Activated CD8-positive, alpha-beta memory T cell treated with anti-CD3 and anti-CD28 coated beads, Interleukin-2, amount 50 U/mL, for 24 hours (primary cell): ENCODE data around the gene KPNB1.
A peak's percentile ranks its signal among the peaks of the same experiment; 100 is the strongest.

ENCODE experiments used
- DNase-seq: peaks from one replicate; pipeline ENCODE4 v3.0.0-alpha.2; 2020; ENCODE audit errors: extremely low read depth

KPNB1 gene

DNA sequence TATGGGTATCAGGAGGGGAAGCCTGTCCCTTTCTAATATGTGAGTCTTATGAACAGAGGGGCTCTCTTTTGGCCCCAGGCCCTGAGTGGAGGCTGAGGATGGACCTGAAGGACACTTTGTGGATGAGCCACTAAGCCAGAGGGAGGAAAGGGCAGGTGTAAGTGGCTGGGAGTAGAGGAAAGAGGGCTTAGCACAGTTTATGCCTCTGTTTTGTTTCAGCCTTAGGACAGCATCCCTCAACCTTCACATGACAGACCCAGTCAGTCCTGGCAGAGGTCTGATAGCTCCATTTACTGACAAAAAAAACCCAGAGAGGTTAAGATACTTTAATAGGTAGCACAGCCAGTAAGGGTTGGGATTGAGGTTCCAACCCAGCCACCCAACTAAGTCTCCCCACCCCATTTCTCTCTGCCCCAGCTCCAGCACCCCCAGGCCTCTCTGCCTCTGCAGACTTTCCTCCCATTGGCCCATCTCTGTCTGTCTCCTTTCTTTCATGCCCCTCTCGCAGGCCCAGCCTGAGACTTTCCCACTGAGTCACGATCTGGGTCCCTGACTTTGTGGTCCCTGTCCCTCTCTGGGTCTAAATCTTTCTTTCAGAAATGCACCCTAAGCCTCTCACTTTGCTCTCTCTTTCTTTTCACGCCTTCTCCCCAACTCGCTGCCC, 78.6 kb downstream of the KPNB1 start:
- DNase-seq: no peak

DNA sequence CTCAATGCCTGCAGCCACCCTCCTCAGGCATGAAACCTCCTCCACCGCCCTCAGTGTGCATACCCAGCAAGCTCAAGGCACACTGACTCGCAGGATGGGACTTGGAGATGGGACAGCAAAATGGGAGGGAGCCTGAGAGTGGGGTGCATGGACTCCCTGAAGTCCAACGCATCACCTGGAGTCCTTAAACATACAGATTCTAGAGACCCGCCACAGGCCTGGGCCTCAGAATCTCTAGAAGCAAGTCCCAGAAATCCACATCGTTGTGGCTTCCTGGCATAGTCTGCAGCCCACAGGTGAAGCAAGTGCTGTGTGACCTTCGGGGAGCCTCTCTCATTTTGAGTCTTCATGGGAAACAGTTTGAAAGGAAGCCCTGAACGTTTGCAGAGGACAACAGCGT, 79.8 kb downstream of the KPNB1 start:
- DNase-seq: no peak

DNA sequence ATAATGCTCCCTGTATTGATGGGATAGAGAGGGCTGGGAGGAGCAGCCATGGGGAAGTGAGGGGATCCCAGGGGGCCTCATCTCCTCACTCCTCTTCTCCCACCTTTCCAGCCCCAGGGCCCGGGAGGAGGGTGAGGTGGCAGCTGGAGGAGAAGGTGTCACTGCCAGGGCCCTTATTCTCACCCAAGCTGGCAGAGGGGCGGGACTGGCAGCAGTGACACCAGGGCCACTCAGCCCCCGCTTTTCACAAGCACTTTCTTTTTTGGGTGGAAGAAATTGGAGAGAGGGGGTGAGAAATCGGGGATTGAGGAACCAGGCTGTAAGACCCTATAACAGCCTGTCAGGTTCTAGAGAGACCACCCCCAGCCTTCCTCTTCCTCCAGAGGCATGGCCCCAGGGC, 81.0 kb downstream of the KPNB1 start:
- no peak for DNase-seq

DNA sequence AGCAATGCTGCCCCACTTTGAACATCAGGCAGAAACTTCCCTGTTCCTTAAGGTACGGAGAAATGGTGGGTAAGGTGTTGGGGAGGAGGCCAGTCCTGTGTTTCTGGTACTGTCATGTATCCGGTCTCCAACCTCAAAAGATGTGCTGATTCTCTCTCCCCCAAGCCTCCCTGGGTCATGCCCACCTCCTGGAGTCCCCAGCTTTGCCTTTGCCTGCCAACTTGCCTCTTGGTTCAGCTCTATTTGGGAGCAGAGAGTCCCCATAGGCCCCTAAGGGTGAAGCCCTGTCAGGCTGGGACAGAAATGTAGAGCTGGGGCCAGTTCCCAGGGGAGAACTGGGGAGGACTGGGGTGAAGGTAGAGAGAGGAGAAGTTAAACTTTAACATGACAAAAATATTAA, 81.7 kb downstream of the KPNB1 start:
- no peak for DNase-seq

DNA sequence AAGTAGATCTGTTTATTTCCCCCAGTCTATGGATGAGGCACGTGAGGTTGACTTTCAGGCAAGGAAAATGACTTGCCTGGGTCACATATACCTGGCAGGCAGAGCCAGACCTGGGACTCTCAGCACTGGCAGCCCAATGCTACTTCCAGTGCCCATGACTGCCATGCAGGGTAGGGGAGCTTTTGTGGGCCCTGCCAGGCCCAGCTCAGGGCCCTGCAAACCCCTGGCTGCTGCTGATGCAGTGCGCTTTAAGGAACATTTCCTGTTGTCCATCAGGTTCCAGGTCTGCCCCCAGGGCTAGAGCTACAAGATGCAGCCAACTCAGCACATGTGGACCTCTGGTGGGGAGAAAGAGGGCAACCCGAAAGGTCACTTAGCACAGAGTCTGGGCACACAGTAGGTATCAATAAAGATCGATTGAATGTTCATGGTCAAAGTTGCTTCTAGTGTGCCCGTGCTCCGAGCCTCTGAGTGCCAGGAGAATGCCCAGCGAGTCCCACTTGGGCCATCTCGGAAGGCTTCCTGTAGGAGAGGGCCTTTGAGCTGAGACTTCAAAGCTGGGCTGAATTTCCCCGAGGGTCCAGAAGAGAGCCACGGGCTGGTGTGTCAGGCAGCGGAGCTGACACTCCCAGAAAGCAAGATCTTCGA, 82.8 kb downstream of the KPNB1 start:
- no peak for DNase-seq

DNA sequence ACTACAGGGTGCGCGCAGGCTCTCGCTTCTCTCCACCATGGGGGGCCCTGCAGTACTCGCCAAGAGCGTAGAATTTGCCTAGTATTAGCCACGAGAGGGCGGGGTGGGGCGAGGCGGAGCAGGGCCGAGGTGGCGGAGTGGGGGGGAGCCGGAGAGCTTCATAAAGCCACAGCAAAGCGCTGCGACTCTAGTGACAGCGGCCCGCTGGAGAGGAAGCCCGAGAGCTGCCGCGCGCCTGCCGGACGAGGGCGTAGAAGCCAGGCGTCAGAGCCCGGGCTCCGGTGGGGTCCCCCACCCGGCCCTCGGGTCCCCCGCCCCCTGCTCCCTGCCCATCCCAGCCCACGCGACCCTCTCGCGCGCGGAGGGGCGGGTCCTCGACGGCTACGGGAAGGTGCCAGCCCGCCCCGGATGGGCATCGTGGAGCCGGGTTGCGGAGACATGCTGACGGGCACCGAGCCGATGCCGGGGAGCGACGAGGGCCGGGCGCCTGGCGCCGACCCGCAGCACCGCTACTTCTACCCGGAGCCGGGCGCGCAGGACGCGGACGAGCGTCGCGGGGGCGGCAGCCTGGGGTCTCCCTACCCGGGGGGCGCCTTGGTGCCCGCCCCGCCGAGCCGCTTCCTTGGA, 83.4 kb downstream of the KPNB1 start, which contains the start of gene TBX21:
Gene TBX21 (plus strand): TSS at position 190 of the 627 bp plus-strand sequence. CDS start 219 bp downstream, at position 409.
- DNase-seq: peak; percentile 82

DNA sequence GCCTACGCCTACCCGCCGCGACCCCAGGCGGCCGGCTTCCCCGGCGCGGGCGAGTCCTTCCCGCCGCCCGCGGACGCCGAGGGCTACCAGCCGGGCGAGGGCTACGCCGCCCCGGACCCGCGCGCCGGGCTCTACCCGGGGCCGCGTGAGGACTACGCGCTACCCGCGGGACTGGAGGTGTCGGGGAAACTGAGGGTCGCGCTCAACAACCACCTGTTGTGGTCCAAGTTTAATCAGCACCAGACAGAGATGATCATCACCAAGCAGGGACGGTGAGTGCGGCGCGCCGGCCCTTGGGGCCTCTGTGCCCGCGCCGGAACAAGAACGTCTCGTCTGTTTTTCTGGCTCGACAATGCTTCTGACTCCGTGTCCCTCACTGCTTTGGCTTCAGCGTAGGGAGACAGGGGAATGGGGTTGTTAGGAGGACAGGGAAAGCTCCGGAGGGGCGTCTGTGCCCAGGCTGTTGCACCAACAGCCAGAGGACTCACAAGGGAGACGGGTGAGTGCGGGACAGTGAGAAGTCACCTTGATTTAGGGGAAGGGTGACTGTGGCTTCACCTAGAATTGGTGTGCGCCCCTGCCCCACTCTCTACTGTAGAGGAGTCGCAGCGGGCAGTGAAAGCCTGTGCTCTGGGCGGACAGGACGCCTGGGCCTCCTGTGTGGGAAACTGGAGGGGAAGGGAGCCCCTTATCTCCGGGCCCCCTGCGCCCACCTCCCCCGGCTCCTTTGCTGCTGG, 84.1 kb downstream of the KPNB1 start:
- DNase-seq: no peak

DNA sequence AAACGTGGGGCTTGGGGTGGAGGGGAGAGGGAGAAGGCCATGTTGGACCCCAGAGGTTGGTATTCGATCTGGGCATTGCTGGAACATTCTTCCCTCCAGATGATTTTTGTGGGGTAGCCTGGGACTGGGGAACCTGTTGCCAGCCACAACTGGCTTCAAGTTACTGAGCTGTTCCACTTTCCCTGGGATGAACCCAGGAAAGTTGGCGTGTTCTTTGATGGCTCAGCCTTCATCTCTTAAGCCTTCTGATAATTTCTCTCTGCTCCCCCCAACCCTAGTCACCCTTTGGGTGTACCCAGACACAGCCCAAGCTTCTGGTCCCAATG, 85.4 kb downstream of the KPNB1 start:
- no peak for DNase-seq
